WTC11 (cell line): ENCODE measurements around the gene PLCG2. TPM values are rescaled to one million over a fixed set of nuclear protein-coding genes. Genes with fewer than 3 reads are reported as not detected.

ENCODE experiments used
- ATAC-seq: fragments of 200-7000 bp; cut with Tn5 transposase; 2 replicates; pipeline ENCODE4 v1.10.0; 2021; ENCODE audit warnings: mild to moderate bottlenecking, moderate library complexity
- CTCF ChIA-PET: fragments of 300-600 bp; sonication (Branson Sonifier 250); formaldehyde crosslinking; loops from one replicate; lab custom pipeline; 2021; ENCODE audit warnings: antibody characterized with exemption; lab: Charles Lee
- POLR2A ChIA-PET: fragments of 350-600 bp; sonication (Branson Sonifier 250); formaldehyde crosslinking; loops from one replicate; lab custom pipeline; 2021; ENCODE audit warnings: antibody characterized with exemption; lab: Charles Lee
- DNase-seq: peaks from one replicate; pipeline ENCODE4 v3.0.0; 2021; ENCODE audit warnings: low spot score
- H3K27ac Mint-ChIP-seq: 2 replicates; pipeline ENCODE4 v1.8.0; 2021; ENCODE audit warnings: mixed read lengths
- H3K27me3 Mint-ChIP-seq: 2 replicates; pipeline ENCODE4 v1.8.0; 2021; ENCODE audit warnings: low read depth, mild to moderate bottlenecking, moderate library complexity, mixed read lengths
- H3K36me3 Mint-ChIP-seq: 2 replicates; pipeline ENCODE4 v1.8.0; 2021; ENCODE audit warnings: mixed read lengths
- H3K4me1 Mint-ChIP-seq: 2 replicates; pipeline ENCODE4 v1.8.0; 2022; ENCODE audit warnings: mixed read lengths
- H3K4me3 Mint-ChIP-seq: 2 replicates; pipeline ENCODE4 v1.8.0; 2021; ENCODE audit warnings: mild to moderate bottlenecking, moderate library complexity, mixed read lengths
- H3K9me3 Mint-ChIP-seq: 2 replicates; pipeline ENCODE4 v1.8.0; 2021; ENCODE audit warnings: mixed read lengths
- ATF1 ChIP-seq: sonication (generic); formaldehyde crosslinking; IDR thresholded peaks from 2 replicates; pipeline ENCODE4 v1.8.1; 2023; ENCODE audit warnings: mild to moderate bottlenecking, moderate library complexity, missing genetic modification reagents
- ELF4 ChIP-seq: sonication (generic); formaldehyde crosslinking; IDR thresholded peaks from 2 replicates; pipeline ENCODE4 v1.8.1; 2022; ENCODE audit warnings: low read depth, mild to moderate bottlenecking, moderate library complexity, missing genetic modification reagents
- GRHL2 ChIP-seq: fragments of 250-450 bp; sonication (Bioruptor Pico); IDR thresholded peaks from 2 replicates; pipeline ENCODE4 v1.8.0; 2022; ENCODE audit warnings: mild to moderate bottlenecking, moderate library complexity; ENCODE audit not compliant: insufficient replicate concordance, severe bottlenecking
- HMGA2 ChIP-seq: fragments of 250-450 bp; sonication (Bioruptor Pico); IDR thresholded peaks from 2 replicates; pipeline ENCODE4 v1.4.0; 2021; ENCODE audit warnings: mild to moderate bottlenecking, moderate library complexity
- NFYB ChIP-seq: sonication (generic); formaldehyde crosslinking; conservative IDR thresholded peaks from 2 replicates; pipeline ENCODE4 v1.8.0; 2022; ENCODE audit warnings: low read depth, missing genetic modification reagents
- PRRX2 ChIP-seq: fragments of 250-450 bp; sonication (Bioruptor Pico); IDR thresholded peaks from 2 replicates; pipeline ENCODE4 v1.8.0; 2021; ENCODE audit warnings: mild to moderate bottlenecking
- TEAD1 ChIP-seq: sonication (generic); formaldehyde crosslinking; IDR thresholded peaks from 2 replicates; pipeline ENCODE4 v1.8.0; 2022; ENCODE audit warnings: mild to moderate bottlenecking, missing genetic modification reagents
- ZNF121 ChIP-seq: sonication (generic); formaldehyde crosslinking; IDR thresholded peaks from 2 replicates; pipeline ENCODE4 v1.8.0; 2023; ENCODE audit warnings: missing genetic modification reagents
- ZNF317 ChIP-seq: sonication (generic); formaldehyde crosslinking; IDR thresholded peaks from 2 replicates; pipeline ENCODE4 v1.8.1; 2023; ENCODE audit warnings: low read depth, mild to moderate bottlenecking, moderate library complexity, missing genetic modification reagents, borderline replicate concordance
- ZNF416 ChIP-seq: fragments of 250-450 bp; sonication (Bioruptor Pico); IDR thresholded peaks from 2 replicates; pipeline ENCODE4 v1.9.0; 2021; ENCODE audit warnings: mild to moderate bottlenecking, inconsistent platforms
- total RNA-seq: library from RNA; stranded (reverse); gene quantifications from 3 replicates; pipeline ENCODE4 v1.2.3, GENCODE V29; 2021
- TF ChIP-seq, protein P1 (sequence below): sonication (generic); formaldehyde crosslinking; IDR thresholded peaks from 2 replicates; pipeline ENCODE4 v1.8.1; 2022; ENCODE audit warnings: low read depth, missing genetic modification reagents, borderline replicate concordance
- TF ChIP-seq, protein P2 (sequence below): sonication (generic); formaldehyde crosslinking; IDR thresholded peaks from 2 replicates; pipeline ENCODE4 v1.8.0; 2023; ENCODE audit warnings: missing genetic modification reagents, mild to moderate bottlenecking, borderline replicate concordance
- TF ChIP-seq, protein P3 (sequence below): sonication (generic); formaldehyde crosslinking; conservative IDR thresholded peaks from 2 replicates; pipeline ENCODE4 v1.8.1; 2022; ENCODE audit warnings: mild to moderate bottlenecking, missing genetic modification reagents
- TF ChIP-seq, protein P4 (sequence below): fragments of 250-450 bp; sonication (Bioruptor Pico); IDR thresholded peaks from 2 replicates; pipeline ENCODE4 v1.9.0; 2021; ENCODE audit warnings: mild to moderate bottlenecking
- TF ChIP-seq, protein P5 (sequence below): fragments of 250-450 bp; sonication (Bioruptor Pico); IDR thresholded peaks from 2 replicates; pipeline ENCODE4 v1.8.0; 2021; ENCODE audit warnings: mild to moderate bottlenecking
- TF ChIP-seq, protein P6 (sequence below): sonication (generic); formaldehyde crosslinking; IDR thresholded peaks from 2 replicates; pipeline ENCODE4 v1.8.0; 2023; ENCODE audit warnings: mild to moderate bottlenecking, missing genetic modification reagents
- TF ChIP-seq, protein P7 (sequence below): sonication (generic); formaldehyde crosslinking; IDR thresholded peaks from 2 replicates; pipeline ENCODE4 v1.8.1; 2022; ENCODE audit warnings: missing genetic modification reagents, borderline replicate concordance
- TF ChIP-seq, protein P8 (sequence below): fragments of 250-450 bp; sonication (Bioruptor Pico); IDR thresholded peaks from 2 replicates; pipeline ENCODE4 v1.9.0; 2021; ENCODE audit warnings: mild to moderate bottlenecking

The PLCG2 gene
- total RNA-seq, 1 experiment from 2014 or later = 7.0 TPM

DNA sequence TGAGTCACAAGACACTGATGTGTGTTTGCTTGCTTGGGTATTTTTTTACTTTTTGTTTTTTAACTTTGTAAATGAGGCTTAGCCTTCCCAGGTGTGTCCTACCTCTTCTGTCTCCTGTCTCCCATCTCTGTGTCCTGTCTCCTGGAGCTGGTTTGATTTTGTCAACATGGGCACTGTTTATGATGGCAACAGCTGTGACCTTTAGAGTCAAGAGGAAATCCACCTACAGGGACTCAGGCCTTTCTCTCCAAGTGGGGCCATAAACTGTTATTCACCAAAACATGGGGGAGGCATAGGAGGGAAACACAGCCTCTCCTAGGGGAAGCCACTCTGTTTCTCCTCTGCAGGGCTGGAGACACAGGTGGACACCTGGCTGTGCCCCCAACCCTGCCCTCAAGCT is 13.1 kb upstream of the PLCG2 start (continued):
- TF ChIP-seq TEAD1 = no peak
- TF ChIP-seq, protein P1, sequence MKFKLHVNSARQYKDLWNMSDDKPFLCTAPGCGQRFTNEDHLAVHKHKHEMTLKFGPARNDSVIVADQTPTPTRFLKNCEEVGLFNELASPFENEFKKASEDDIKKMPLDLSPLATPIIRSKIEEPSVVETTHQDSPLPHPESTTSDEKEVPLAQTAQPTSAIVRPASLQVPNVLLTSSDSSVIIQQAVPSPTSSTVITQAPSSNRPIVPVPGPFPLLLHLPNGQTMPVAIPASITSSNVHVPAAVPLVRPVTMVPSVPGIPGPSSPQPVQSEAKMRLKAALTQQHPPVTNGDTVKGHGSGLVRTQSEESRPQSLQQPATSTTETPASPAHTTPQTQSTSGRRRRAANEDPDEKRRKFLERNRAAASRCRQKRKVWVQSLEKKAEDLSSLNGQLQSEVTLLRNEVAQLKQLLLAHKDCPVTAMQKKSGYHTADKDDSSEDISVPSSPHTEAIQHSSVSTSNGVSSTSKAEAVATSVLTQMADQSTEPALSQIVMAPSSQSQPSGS (CRISPR knock-in tag) = no peak
- TF ChIP-seq ZNF317 (CRISPR knock-in tag) = no peak
- TF ChIP-seq ZNF416 = no peak
- TF ChIP-seq, protein P2, sequence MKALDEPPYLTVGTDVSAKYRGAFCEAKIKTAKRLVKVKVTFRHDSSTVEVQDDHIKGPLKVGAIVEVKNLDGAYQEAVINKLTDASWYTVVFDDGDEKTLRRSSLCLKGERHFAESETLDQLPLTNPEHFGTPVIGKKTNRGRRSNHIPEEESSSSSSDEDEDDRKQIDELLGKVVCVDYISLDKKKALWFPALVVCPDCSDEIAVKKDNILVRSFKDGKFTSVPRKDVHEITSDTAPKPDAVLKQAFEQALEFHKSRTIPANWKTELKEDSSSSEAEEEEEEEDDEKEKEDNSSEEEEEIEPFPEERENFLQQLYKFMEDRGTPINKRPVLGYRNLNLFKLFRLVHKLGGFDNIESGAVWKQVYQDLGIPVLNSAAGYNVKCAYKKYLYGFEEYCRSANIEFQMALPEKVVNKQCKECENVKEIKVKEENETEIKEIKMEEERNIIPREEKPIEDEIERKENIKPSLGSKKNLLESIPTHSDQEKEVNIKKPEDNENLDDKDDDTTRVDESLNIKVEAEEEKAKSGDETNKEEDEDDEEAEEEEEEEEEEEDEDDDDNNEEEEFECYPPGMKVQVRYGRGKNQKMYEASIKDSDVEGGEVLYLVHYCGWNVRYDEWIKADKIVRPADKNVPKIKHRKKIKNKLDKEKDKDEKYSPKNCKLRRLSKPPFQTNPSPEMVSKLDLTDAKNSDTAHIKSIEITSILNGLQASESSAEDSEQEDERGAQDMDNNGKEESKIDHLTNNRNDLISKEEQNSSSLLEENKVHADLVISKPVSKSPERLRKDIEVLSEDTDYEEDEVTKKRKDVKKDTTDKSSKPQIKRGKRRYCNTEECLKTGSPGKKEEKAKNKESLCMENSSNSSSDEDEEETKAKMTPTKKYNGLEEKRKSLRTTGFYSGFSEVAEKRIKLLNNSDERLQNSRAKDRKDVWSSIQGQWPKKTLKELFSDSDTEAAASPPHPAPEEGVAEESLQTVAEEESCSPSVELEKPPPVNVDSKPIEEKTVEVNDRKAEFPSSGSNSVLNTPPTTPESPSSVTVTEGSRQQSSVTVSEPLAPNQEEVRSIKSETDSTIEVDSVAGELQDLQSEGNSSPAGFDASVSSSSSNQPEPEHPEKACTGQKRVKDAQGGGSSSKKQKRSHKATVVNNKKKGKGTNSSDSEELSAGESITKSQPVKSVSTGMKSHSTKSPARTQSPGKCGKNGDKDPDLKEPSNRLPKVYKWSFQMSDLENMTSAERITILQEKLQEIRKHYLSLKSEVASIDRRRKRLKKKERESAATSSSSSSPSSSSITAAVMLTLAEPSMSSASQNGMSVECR = no peak
- TF ChIP-seq, protein P3, sequence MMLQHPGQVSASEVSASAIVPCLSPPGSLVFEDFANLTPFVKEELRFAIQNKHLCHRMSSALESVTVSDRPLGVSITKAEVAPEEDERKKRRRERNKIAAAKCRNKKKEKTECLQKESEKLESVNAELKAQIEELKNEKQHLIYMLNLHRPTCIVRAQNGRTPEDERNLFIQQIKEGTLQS = no peak
- TF ChIP-seq PRRX2 (CRISPR knock-in tag) = no peak

DNA sequence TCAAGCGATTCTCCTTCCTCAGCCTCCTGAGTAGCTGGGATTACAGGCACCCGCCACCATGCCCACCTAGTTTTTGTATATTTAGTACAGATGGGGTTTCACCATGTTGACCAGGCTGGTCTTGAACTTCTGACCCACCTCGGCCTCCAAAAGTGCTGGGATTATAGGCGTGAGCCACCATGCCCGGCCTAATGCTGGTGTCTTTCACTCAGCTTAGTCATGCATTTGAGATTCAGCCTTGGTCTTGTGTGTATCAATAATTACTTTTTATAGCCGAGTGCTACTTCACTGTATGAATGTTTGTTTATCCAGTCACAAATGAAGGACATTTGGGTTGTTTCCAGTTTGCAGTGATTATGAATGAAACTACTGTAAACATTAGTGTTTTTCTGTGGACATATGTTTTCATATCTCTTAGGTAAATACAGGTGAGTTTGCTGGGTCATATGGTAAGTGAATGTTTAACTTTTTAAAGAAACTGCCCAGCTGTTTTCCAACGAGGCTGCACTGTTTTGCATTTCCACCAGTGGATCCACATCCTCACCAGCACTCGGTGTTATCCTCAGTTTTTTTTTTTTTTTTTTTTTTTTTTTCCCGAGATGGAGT is 11.0 kb upstream of the PLCG2 start:
- CTCF ChIA-PET = interaction anchor here (0.6 to 0.7 kb wide), 2 partner anchors 60 to 130 kb away, joined by 3 to 5 read pairs; no protein-coding TSS in a partner anchor
- no peak for DNase-seq
- POLR2A ChIA-PET = no interaction called here

DNA sequence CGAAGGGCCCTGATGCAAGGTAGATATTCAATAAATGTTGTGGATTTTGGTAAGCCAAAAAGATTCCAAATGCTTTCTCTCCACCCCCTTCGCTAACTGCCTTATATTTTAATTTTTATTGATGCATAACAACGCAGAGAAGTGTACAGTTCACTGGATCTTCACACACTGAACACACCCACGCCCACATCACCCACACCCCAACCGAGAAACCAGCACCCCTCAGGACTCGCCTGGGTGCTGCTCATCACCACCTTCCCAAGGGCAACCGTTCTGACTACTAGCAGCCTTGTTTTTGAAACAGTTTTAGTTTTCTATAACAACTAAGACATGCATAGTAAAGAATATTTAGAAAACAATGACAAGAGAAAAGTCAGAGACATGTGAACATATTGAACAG is 9.1 kb upstream of the PLCG2 start:
- DNase-seq (no peak), ATAC-seq (no peak)
- H3K4me3 Mint-ChIP-seq = no peak overlapping the region
- no peak overlapping the region for H3K27ac Mint-ChIP-seq
- no peaks in the 10 kb centered on the region for H3K4me1 Mint-ChIP-seq
- H3K27me3 Mint-ChIP-seq = no peaks in the 10 kb centered on the region; the same call in 1 of the 2 replicates
- ChIA-PET POLR2A (no interaction called here), CTCF (interaction anchor here (1.4 kb wide), 1 partner anchor 16 kb away, joined by 4 read pairs; no protein-coding TSS in a partner anchor)
- H3K36me3 Mint-ChIP-seq = no peaks in the 10 kb centered on the region
- H3K9me3 Mint-ChIP-seq = no peaks in the 10 kb centered on the region
- TF ChIP-seq, protein P4, sequence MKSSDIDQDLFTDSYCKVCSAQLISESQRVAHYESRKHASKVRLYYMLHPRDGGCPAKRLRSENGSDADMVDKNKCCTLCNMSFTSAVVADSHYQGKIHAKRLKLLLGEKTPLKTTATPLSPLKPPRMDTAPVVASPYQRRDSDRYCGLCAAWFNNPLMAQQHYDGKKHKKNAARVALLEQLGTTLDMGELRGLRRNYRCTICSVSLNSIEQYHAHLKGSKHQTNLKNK (CRISPR knock-in tag) = no peak
- TF ChIP-seq ZNF121 (CRISPR knock-in tag) = no peak
- TF ChIP-seq ELF4 (CRISPR knock-in tag) = no peak
- TF ChIP-seq, protein P5, sequence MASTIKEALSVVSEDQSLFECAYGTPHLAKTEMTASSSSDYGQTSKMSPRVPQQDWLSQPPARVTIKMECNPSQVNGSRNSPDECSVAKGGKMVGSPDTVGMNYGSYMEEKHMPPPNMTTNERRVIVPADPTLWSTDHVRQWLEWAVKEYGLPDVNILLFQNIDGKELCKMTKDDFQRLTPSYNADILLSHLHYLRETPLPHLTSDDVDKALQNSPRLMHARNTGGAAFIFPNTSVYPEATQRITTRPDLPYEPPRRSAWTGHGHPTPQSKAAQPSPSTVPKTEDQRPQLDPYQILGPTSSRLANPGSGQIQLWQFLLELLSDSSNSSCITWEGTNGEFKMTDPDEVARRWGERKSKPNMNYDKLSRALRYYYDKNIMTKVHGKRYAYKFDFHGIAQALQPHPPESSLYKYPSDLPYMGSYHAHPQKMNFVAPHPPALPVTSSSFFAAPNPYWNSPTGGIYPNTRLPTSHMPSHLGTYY (CRISPR knock-in tag) = no peak
- no peak for TF ChIP-seq TEAD1
- TF ChIP-seq HMGA2 (CRISPR knock-in tag) = no peak
- no peak for TF ChIP-seq NFYB (CRISPR knock-in tag)
- TF ChIP-seq GRHL2 (CRISPR knock-in tag) = no peak
- TF ChIP-seq, protein P6, sequence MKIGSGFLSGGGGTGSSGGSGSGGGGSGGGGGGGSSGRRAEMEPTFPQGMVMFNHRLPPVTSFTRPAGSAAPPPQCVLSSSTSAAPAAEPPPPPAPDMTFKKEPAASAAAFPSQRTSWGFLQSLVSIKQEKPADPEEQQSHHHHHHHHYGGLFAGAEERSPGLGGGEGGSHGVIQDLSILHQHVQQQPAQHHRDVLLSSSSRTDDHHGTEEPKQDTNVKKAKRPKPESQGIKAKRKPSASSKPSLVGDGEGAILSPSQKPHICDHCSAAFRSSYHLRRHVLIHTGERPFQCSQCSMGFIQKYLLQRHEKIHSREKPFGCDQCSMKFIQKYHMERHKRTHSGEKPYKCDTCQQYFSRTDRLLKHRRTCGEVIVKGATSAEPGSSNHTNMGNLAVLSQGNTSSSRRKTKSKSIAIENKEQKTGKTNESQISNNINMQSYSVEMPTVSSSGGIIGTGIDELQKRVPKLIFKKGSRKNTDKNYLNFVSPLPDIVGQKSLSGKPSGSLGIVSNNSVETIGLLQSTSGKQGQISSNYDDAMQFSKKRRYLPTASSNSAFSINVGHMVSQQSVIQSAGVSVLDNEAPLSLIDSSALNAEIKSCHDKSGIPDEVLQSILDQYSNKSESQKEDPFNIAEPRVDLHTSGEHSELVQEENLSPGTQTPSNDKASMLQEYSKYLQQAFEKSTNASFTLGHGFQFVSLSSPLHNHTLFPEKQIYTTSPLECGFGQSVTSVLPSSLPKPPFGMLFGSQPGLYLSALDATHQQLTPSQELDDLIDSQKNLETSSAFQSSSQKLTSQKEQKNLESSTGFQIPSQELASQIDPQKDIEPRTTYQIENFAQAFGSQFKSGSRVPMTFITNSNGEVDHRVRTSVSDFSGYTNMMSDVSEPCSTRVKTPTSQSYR (CRISPR knock-in tag) = no peak
- TF ChIP-seq, protein P7, sequence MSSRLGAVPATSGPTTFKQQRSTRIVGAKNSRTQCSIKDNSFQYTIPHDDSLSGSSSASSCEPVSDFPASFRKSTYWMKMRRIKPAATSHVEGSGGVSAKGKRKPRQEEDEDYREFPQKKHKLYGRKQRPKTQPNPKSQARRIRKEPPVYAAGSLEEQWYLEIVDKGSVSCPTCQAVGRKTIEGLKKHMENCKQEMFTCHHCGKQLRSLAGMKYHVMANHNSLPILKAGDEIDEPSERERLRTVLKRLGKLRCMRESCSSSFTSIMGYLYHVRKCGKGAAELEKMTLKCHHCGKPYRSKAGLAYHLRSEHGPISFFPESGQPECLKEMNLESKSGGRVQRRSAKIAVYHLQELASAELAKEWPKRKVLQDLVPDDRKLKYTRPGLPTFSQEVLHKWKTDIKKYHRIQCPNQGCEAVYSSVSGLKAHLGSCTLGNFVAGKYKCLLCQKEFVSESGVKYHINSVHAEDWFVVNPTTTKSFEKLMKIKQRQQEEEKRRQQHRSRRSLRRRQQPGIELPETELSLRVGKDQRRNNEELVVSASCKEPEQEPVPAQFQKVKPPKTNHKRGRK = no peak
- TF ChIP-seq, protein P8, sequence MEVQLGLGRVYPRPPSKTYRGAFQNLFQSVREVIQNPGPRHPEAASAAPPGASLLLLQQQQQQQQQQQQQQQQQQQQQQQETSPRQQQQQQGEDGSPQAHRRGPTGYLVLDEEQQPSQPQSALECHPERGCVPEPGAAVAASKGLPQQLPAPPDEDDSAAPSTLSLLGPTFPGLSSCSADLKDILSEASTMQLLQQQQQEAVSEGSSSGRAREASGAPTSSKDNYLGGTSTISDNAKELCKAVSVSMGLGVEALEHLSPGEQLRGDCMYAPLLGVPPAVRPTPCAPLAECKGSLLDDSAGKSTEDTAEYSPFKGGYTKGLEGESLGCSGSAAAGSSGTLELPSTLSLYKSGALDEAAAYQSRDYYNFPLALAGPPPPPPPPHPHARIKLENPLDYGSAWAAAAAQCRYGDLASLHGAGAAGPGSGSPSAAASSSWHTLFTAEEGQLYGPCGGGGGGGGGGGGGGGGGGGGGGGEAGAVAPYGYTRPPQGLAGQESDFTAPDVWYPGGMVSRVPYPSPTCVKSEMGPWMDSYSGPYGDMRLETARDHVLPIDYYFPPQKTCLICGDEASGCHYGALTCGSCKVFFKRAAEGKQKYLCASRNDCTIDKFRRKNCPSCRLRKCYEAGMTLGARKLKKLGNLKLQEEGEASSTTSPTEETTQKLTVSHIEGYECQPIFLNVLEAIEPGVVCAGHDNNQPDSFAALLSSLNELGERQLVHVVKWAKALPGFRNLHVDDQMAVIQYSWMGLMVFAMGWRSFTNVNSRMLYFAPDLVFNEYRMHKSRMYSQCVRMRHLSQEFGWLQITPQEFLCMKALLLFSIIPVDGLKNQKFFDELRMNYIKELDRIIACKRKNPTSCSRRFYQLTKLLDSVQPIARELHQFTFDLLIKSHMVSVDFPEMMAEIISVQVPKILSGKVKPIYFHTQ = no peak

More for the DNA sequence above, 11.0 kb upstream of the PLCG2 start:
- H3K4me1 Mint-ChIP-seq = no peaks in the 10 kb centered on the region
- H3K27ac Mint-ChIP-seq = no peak overlapping the region
- H3K27me3 Mint-ChIP-seq = no peaks in the 10 kb centered on the region
- H3K9me3 Mint-ChIP-seq = no peaks in the 10 kb centered on the region
- no peaks in the 10 kb centered on the region for H3K36me3 Mint-ChIP-seq
- H3K4me3 Mint-ChIP-seq = no peak overlapping the region
- no peak for TF ChIP-seq ELF4 (CRISPR knock-in tag)
- TF ChIP-seq ATF1 (CRISPR knock-in tag) = no peak
- ATAC-seq = no peak
